Adipocyte (in vitro differentiated cells): ENCODE results near the gene SPC24.
"Not testable (repeated sequence)": the region's sequence is repeated elsewhere in the genome, so short reads cannot be mapped to it uniquely, and the experiment has no call there.

ENCODE experiments used
- DNase-seq: peaks from one replicate; pipeline ENCODE4 v3.0.0-alpha.2; 2015; ENCODE audit warnings: low read depth
- H3K27me3 ChIP-seq: replicated peaks from 2 replicates; pipeline ENCODE4 v1.7.0; 2013; ENCODE audit warnings: mild to moderate bottlenecking, low read length, moderate library complexity; ENCODE audit not compliant: control insufficient read depth, insufficient read depth
- H3K36me3 ChIP-seq: 2 replicates; pipeline ENCODE4 v1.7.0; 2013; ENCODE audit warnings: low read length, mild to moderate bottlenecking, moderate library complexity; ENCODE audit not compliant: control insufficient read depth, insufficient read depth, severe bottlenecking
- H3K4me1 ChIP-seq: 2 replicates; pipeline ENCODE4 v1.7.0; 2013; ENCODE audit warnings: mild to moderate bottlenecking, low read length, moderate library complexity; ENCODE audit not compliant: control insufficient read depth, insufficient read depth
- H3K4me3 ChIP-seq: 2 replicates; pipeline ENCODE4 v1.7.0; 2013; ENCODE audit warnings: mild to moderate bottlenecking, low read length, moderate library complexity
- H3K9ac ChIP-seq: 2 replicates; pipeline ENCODE4 v1.7.0; 2013; ENCODE audit warnings: mild to moderate bottlenecking, low read length, moderate library complexity
- H3K9me3 ChIP-seq: 2 replicates; pipeline ENCODE4 v1.7.0; 2013; ENCODE audit warnings: mild to moderate bottlenecking, low read length, moderate library complexity; ENCODE audit not compliant: control insufficient read depth

SPC24 gene

GRCh38 chr19:11173516-11174155 is 18.1 kb upstream of the SPC24 start:
- Histone ChIP-seq H3K9ac (no peak overlapping the region), H3K27me3 (no peaks in the 10 kb centered on the region), H3K36me3 (peaks cover 91% of the 10 kb centered on the region), H3K4me3 (no peak overlapping the region), H3K4me1 (peaks cover 20% of the 10 kb centered on the region), H3K9me3 (no peaks in the 10 kb centered on the region)
- no peak for DNase-seq

- Histone ChIP-seq H3K27me3 (no peaks in the 10 kb centered on the region), H3K9ac (no peak overlapping the region), H3K9me3 (no peaks in the 10 kb centered on the region), H3K4me3 (no peak overlapping the region), H3K36me3 (peaks cover 90% of the 10 kb centered on the region), H3K4me1 (peaks cover 27% of the 10 kb centered on the region)
- DNase-seq = no peak
Measured at GRCh38 chr19:11172576-11172975, 17.0 kb upstream of the SPC24 start.

DNA sequence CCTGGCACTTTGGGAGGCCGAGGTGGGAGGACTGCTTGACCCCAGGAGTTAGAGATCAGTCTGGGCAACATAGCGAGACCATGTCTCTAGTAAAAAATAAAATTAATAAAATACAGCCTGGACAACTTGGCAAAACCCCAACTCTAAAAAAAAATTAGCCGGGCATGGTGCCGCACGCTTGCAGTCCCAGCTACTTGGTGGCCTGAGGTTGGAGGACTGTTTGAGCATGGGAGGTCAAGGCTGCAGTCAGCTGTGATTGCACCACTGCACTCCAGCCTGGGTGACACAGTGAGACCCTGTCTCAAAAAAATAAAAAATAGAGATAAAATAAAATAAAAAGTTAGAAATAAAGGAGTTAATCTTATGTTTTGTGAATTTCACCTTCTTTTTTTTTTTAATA is 15.6 kb upstream of the SPC24 start:
- Histone ChIP-seq H3K36me3 (peaks cover 85% of the 10 kb centered on the region), H3K27me3 (no peaks in the 10 kb centered on the region), H3K9me3 (no peaks in the 10 kb centered on the region), H3K4me3 (no peak overlapping the region), H3K4me1 (peaks cover 35% of the 10 kb centered on the region), H3K9ac (peak overlapping the region; percentile 34)
- DNase-seq = no peak

- DNase-seq = no peak
- Histone ChIP-seq H3K4me3 (no peak overlapping the region), H3K9ac (peak overlapping the region; percentile 56), H3K9me3 (no peaks in the 10 kb centered on the region), H3K4me1 (peaks cover 45% of the 10 kb centered on the region), H3K36me3 (peaks cover 81% of the 10 kb centered on the region), H3K27me3 (no peaks in the 10 kb centered on the region)
Measured at GRCh38 chr19:11169896-11170678, 14.5 kb upstream of the SPC24 start.

GRCh38 chr19:11168568-11168967 is 13.0 kb upstream of the SPC24 start:
- DNase-seq = peak; percentile 92
- H3K4me1 ChIP-seq = peaks cover 58% of the 10 kb centered on the region
- no peaks in the 10 kb centered on the region for H3K27me3 ChIP-seq
- H3K36me3 ChIP-seq = peaks cover 70% of the 10 kb centered on the region
- H3K4me3 ChIP-seq = no peak overlapping the region
- H3K9ac ChIP-seq = peak overlapping the region; percentile 73
- no peaks in the 10 kb centered on the region for H3K9me3 ChIP-seq

DNA sequence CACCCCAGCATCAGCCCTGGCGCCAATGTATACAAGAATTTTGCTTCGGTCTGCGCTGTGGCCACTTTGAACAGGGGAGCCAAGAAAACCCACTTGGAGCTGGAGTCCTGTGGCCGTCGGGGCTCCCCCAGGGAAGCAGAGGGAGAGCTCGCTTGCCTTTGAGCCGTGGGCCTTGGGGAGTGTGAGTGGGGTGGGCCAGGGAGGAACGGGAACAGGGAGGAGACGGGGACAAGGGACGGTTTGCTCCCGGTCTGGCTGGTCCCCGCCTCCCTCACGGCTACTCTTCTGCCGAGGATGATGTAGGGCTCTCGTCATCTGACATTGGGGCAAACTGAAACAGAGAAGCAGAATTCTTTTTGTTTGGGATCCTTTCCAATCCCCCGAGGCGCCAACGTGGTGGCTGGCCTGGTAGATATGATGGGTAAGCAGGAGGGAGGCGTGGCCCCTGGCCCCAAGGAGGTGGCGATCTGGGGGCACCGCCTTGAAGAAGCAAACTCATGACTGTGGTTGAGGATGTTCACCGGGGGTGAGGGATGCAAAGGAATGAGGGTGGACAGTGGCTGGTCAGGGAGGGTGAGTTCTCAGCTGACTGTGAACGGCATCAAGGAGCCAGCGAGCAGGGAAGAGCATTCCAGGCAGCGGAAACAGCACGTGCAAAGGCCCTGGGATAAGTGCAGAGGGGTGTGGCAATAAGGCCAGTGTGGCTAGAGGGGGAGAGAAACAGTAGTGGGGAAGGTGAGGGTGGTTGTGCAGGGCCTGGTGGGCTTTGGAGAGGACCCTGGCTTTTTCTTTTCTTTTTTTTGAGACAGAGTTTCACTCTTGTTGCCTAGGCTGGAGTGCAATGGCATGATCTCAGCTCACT is 10.9 kb upstream of the SPC24 start:
- H3K4me1 ChIP-seq = peaks cover 62% of the 10 kb centered on the region
- H3K9ac ChIP-seq = peak overlapping the region; percentile 95
- H3K36me3 ChIP-seq = peaks cover 57% of the 10 kb centered on the region
- H3K27me3 ChIP-seq = no peaks in the 10 kb centered on the region
- peak; percentile 70 for DNase-seq
- H3K9me3 ChIP-seq = no peaks in the 10 kb centered on the region
- peak overlapping the region; percentile 75 for H3K4me3 ChIP-seq

GRCh38 chr19:11165486-11166030 is 10.0 kb upstream of the SPC24 start:
- Histone ChIP-seq H3K4me3 (peak overlapping the region; percentile 75), H3K36me3 (peaks cover 47% of the 10 kb centered on the region)

GRCh38 chr19:11164879-11165406 is 9.4 kb upstream of the SPC24 start:
- DNase-seq = peak; percentile 71
- H3K27me3 ChIP-seq = no peaks in the 10 kb centered on the region
- H3K4me1 ChIP-seq = peaks cover 57% of the 10 kb centered on the region
- H3K4me3 ChIP-seq = peak overlapping the region; percentile 75
- H3K36me3 ChIP-seq = peaks cover 41% of the 10 kb centered on the region
- H3K9me3 ChIP-seq = no peaks in the 10 kb centered on the region
- peak overlapping the region; percentile 95 for H3K9ac ChIP-seq

More at GRCh38 chr19:11165486-11166030, 10.0 kb upstream of the SPC24 start:
- peak overlapping the region; percentile 95 for H3K9ac ChIP-seq
- H3K9me3 ChIP-seq = no peaks in the 10 kb centered on the region
- H3K27me3 ChIP-seq = no peaks in the 10 kb centered on the region
- H3K4me1 ChIP-seq = peaks cover 58% of the 10 kb centered on the region
- peak; percentile 33 for DNase-seq

GRCh38 chr19:11164296-11164695 is 8.7 kb upstream of the SPC24 start:
- H3K27me3 ChIP-seq = no peaks in the 10 kb centered on the region
- no peak for DNase-seq
- H3K9me3 ChIP-seq = no peaks in the 10 kb centered on the region

GRCh38 chr19:11160440-11160768 is 4.8 kb upstream of the SPC24 start:
- DNase-seq = not testable (repeated sequence)

More at GRCh38 chr19:11164296-11164695, 8.7 kb upstream of the SPC24 start:
- Histone ChIP-seq H3K4me3 (peak overlapping the region; percentile 67), H3K4me1 (peaks cover 59% of the 10 kb centered on the region), H3K36me3 (peaks cover 34% of the 10 kb centered on the region), H3K9ac (peak overlapping the region; percentile 95)

More at GRCh38 chr19:11160440-11160768, 4.8 kb upstream of the SPC24 start:
- not testable (repeated sequence) for H3K27me3 ChIP-seq, H3K9me3 ChIP-seq, H3K36me3 ChIP-seq, H3K4me3 ChIP-seq
- Histone ChIP-seq H3K9ac (peak overlapping the region; percentile 76), H3K4me1 (peaks cover 43% of the 10 kb centered on the region)
